ENCODE measurements around the gene ITGA11.

The ITGA11 gene, protein sequence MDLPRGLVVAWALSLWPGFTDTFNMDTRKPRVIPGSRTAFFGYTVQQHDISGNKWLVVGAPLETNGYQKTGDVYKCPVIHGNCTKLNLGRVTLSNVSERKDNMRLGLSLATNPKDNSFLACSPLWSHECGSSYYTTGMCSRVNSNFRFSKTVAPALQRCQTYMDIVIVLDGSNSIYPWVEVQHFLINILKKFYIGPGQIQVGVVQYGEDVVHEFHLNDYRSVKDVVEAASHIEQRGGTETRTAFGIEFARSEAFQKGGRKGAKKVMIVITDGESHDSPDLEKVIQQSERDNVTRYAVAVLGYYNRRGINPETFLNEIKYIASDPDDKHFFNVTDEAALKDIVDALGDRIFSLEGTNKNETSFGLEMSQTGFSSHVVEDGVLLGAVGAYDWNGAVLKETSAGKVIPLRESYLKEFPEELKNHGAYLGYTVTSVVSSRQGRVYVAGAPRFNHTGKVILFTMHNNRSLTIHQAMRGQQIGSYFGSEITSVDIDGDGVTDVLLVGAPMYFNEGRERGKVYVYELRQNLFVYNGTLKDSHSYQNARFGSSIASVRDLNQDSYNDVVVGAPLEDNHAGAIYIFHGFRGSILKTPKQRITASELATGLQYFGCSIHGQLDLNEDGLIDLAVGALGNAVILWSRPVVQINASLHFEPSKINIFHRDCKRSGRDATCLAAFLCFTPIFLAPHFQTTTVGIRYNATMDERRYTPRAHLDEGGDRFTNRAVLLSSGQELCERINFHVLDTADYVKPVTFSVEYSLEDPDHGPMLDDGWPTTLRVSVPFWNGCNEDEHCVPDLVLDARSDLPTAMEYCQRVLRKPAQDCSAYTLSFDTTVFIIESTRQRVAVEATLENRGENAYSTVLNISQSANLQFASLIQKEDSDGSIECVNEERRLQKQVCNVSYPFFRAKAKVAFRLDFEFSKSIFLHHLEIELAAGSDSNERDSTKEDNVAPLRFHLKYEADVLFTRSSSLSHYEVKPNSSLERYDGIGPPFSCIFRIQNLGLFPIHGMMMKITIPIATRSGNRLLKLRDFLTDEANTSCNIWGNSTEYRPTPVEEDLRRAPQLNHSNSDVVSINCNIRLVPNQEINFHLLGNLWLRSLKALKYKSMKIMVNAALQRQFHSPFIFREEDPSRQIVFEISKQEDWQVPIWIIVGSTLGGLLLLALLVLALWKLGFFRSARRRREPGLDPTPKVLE

DNA sequence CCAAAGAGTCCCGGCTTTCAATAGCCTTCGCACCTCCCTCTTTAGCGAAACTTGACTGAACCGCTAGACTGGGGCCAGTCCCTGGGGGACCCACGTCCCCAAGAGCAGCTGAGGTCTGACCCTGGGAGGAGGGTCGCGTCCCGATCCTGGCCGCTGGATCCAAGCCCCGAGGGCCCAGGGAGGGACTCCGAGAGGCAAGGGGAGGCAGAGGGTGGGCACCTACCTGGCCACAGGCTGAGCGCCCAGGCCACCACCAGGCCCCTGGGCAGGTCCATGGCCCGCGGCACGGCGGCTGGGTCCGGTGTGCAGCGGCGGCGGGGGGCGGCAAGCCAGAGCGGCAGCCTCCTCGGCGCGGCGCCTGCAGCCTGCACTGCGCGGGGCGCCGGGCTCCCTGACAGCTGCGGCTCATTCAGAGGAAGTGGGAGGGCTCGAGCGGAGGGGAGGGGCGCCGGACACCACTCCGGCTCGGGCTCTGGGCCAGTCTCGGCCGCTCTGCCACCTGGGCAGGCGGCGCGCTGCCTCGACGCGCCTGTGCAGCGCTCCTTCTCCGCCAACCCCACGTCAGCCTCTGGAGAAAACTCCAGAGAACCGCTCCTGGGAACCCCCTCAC, at the start of gene ITGA11:
TSS of gene ITGA11 (minus strand) at position 372 of the 610 bp plus-strand sequence. CDS start at position 275, 97 bp downstream.
- peak; percentile 85 for DNase-seq

DNA sequence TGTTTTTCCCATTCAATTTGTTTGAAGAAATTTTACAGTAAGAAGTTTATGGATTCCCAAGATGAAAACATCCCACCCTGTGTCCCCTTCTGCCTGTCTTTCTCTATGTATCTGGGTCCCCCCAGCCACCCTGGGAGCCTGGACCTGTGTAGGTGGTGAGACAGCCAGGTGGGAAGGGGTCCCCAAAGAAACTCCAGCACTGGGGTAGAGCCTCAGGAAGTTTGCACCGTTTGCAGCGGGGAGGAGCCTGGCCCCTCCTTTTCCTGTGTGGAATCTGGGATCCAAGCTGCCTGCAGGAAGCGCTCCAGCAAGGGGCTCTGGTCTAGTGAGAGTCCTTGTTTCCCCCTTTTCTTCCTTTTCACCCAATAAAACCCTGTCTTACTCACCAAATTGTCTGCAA, 49.4 kb upstream of the ITGA11 start:
- DNase-seq: no peak

DNA sequence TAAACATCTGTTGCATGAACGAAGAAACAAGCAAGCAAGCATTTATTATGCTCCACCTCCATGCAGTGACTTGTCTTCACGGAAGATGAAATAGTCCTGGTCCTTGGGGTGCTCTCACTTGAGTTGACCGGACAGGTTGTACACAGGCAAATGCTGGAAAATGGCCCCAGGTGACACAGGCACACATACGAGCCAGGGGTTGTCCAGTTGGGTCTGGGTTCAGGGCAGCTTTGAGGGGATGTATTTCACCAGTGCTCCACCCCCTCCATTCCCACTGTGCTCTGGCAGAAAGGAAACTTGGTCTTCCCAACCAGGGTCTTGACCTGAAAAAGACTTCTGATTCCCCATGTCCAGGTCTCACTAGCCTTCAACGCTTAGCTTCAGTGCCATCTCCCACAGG, 48.3 kb upstream of the ITGA11 start:
- DNase-seq: no peak

DNA sequence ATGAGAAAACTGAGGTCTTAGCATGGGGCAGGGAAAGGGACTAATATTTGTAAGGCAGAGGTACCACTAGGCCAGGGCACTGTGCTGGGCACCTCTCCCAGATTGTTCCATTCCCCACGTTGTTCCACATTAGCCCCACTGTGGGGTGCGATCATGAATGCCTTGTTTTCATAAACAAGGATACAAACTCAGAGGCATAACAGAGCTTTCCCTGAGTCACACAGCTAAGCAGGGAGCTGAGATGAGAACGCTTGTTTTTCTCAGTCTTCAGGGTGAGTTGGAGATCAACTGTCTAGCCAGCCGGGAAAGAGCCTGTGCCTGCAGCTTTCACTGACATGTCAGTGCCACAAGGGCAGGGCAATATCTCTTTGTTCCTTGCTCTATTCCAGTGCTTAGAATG, 47.9 kb upstream of the ITGA11 start:
- no peak for DNase-seq

DNA sequence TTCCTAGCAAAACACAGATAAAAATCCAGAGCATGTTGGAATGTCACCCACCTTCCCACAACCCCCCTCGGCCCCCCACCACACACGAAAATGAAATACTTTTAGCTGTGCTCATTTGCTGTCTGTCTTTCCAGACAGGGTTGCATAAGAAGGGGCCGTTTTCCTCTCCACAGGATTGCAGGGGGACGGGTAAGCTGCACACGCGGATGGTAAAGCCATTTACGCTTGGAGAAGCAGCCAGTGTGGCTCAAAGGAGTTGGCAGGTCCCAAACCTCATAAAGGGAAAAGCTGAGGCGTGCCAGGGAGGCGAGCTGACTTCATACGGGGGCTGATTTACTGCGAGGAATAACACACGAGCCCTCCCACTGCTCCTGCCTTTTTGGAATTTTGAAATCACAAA, 47.4 kb upstream of the ITGA11 start:
- peak; percentile 79 for DNase-seq

DNA sequence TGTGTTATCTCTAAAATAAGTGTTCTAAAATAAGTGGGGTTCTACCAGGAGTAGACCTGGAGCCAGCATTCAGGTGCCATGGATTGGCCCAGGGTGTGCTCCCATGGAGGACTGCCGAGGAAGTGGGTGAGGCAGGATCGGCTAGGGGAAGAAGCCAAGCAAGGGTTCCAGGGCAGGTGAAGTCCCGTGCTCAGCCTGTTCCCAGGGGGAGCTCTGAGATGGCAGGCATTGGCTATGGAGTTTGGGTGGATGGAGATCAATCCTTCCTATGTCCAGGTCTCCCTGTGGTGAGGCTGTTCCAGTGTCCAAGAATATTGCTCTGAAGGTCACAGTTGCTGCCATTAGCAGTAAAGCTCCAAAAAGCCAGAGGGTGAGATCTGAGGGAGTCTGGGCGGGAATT, 46.9 kb upstream of the ITGA11 start:
- no peak for DNase-seq

DNA sequence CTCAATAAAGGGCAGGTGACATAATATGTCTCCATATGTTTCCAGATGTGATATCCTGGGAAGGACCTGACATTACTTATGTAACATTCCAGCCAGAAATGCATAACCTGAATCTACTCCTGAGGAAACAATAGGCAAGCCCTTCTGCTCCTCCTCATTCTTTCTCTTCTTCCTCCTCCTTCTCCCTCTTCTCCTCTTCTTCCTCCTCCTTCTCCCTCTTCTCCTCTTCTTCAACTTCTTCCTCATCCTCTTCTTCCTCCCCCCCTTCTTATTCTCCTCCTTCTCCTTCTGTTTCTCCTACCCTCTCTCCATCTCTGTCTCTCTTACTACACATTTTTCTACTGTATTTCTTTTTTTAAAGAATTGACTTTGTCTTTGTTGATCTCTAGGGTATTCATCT, 43.5 kb upstream of the ITGA11 start:
- no peak for DNase-seq

DNA sequence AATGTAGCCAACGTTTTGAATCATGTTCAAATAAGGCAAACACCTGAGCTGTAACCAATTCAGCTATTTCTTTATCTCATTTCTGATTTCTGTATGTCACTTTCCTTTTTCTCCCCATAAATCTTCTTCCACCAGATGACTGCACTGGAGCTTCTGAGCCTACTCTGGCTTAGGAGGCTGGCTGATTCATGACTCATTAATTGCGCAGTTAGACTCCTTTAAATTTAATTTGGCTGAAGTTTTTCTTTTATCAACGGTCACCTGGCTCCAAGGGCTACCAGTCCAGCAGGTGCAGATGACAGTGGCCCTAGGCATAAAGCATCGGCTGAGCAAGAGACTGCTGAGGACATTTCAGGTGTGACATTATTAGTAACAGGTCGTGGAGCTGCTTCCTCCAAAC, 39.6 kb upstream of the ITGA11 start:
- DNase-seq: no peak

DNA sequence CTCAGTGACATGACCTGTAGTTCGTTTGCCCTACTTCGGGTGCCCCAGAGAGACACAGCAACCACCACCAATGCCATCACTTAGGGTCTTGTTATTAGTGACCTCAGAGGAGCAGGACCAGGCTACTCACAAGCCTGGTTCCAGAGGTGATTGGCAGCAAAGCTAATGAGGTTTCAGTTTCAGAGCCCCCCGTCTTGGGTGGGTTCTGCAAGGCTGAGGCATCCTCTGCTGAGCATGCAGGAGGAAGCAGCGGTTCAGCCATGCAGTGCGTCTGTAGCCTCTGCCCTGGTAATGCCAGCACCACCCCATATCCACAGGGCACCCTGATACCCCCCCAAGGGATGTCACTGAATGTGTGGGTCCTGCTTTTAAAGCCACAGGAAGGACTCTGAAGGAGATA, 39.0 kb upstream of the ITGA11 start:
- no peak for DNase-seq

DNA sequence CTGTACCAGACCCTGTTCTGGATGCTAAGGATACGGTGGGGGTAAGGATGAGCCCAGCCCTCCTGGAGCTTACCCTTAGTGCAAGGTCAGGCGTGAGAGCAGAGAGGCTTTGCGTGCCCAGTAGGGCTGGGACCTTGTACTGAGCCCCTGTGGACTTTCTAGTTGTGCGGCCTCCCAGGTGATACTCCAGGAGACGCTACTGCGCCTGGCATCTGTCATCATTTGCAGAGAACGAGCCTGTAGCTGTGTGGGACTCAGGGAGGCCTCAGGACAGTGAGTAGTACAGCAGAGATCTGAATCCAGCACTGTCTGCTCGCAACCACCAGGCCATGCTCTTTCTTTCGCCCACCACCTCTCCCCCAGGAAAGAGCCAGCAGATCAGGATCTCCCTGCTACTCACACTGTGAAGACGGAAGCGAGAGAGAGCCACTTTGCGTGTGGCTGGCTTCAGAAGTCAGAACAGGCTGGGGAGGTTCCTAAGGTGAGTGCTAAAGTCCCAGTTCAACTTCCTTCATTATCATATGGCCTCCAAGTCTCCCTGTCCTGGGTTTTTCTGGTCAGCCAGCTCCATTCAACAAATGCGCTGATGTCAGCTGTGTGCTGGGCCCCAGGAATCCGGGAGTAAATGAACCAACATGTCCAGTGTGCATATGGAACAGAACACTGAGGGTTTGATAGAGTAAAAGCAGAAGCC, 38.2 kb upstream of the ITGA11 start:
- no peak for DNase-seq

DNA sequence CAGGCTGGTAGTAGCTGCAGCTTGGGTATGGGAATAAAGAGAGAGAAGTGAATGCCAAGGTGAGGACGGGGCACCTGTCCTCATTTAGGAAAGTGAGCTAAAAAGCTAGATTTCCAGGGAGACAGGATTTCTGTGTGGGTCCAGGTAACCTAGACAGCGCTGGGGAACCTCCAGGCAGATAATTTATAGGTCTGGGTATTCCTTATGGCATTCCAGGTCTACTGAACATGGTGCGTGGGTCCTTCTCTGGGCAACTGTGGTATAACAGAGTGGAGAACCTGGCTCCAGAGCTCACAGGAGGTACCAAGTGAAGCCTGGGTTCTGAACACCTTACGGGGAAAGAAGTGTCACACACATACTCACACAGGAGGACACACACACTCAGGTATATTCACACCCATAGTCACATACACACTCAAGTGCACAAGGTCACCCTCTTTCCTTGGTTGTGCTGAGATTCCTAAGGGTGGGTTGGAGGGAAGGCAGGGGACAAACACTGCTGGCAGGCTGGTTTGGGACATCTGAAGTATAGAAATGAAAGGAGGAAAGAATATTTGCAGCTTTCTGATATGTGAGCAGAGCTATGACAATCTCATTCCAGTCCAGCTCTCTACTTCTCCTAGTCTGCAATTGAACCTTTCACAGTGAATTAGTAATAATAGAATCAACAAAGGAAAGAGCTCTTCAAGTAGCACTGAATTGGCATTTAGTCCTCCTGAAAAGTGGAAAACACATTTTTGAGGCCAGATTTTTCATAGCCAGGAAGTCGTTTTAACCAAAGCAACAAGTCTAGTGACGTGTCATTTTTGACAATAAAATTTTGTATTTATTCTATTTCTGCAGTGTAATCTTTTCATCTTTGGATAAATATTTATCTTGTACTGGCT, 37.4 kb upstream of the ITGA11 start:
- no peak for DNase-seq

DNA sequence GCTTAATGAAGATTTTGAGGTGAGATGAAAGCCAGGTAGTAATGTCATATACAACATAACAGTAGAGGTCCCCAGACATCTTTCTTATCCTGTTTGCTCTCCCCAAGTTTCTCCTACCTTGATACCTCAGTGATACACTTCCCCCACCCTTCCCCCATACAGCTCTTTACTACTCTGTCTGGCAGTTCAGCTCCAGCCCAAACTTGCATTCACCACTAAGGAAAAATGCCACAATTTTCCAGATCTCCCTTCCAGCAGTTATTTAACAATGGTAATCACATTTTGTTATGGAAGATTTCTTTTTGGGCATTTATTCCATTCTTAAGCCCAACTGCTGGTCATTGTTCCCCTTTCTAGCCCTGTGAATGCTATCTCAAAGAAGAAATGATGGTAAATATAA, 34.9 kb upstream of the ITGA11 start:
- no peak for DNase-seq

DNA sequence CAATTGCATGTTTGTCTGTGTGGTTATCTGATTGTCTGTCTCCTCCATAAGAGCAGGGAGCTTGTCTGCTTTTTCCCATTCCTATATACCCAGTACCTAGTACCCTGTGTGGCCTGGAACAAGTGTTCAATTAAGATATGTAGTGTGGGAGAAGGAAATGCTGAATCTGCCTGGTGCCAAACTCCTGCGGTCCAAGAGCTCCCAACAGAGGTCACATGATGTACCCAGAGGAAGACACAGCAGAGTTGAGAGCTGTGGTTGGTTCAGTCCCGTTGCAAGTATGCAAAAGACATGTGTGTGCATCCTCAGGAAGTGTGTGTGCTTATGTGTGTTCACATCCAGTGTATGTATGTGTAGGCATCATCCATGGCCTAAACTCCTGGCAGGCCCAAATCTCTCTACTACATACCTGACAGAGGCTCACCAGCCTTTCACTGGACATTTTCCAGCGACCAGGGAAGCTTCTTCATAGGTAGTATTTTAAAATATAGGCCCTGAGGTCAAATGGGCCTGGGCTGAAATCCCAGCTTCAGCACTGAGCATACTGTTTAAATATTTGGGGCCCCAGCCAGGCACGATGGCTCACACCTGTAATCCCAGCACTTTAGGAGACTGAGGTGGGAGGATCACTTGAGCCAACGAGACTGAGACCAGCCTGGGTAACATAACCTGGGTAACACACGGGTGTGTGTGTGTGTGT, 34.0 kb upstream of the ITGA11 start:
- DNase-seq: no peak

DNA sequence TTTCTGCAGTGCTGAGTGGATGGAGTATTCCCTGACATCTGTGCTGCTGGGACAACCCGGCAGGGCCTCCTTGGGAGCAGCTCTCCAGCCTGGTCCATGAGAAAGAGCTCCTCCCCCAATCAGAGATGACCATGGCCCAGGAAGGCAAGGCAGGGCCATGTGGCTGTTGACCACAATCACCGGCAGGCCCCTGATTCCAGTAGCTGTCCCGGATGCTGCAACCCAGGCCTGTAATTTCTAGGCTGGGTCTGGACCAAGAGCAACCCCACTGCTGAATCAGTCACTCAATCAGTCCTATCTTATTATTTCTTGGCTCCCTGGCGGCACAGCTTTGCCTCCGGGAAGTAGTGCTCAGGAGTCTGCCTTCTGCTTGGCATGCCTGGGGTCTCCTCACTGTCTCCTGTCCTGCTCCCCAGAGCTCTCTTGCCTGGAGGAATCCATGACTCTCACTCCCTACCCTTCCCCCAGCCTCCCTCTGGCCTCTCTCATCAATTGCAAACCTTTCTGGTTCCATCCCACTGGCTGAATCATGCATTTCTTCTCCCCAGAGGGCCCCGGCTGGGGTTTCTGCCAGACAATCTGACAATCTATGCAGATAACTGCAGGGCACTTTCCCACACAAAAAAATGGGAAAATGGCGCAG, 32.6 kb upstream of the ITGA11 start:
- peak; percentile 54 for DNase-seq

DNA sequence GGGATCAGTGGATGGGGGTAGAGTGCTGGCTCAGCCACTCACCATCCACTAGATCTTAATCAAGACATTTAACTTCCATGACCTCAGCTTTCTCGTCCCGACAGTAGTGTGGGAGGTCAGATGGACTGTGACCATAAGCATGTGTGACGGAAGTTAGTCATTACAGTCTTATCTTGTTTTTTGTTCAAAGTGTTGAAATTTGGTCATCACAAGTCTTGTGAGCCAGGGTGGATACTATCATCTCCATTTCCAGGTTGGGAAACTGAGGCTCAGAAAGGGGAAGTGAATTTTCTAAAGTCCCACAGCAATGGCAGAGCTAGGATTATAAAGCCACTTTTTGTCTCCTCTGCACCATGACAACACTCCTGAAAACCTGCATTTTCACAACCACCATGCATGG, 32.0 kb upstream of the ITGA11 start:
- DNase-seq: no peak

DNA sequence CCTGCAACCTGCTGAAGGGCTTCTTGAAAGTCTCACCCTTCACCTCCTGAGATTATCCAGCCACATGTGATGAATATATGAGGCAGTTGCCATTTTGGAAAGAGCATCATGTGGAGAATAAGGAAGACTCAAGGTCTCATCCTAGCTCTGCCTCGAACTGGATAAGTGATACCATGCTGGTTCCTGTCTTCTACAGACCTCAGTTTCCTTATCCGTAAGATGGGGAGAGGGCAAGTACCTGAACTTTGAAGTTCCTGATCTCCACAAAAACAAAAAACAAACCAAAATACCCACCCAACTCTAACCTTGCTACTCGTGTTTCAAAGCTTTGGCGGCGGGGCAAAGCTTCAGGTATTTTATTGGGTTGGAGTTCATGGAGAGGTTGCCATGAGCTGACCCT, 31.5 kb upstream of the ITGA11 start:
- DNase-seq: no peak

DNA sequence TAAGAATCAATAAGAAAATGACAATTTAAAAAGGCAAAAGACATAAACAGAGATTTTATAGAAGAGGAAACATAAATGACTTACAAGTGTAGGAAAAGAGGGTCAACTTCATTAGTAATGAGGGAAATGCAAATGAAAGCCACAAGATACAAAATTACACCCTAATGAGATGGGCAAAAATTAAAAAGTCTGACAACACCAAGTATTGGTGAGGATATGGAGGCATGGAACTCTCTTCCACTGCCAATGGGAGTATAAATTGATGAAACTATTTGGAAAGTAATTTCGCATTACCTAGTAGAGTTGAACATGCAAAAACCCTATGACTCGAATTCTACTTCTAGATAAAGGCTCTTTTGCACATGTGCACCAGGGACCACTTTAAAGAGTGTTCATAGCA, 28.2 kb upstream of the ITGA11 start:
- DNase-seq: no peak

DNA sequence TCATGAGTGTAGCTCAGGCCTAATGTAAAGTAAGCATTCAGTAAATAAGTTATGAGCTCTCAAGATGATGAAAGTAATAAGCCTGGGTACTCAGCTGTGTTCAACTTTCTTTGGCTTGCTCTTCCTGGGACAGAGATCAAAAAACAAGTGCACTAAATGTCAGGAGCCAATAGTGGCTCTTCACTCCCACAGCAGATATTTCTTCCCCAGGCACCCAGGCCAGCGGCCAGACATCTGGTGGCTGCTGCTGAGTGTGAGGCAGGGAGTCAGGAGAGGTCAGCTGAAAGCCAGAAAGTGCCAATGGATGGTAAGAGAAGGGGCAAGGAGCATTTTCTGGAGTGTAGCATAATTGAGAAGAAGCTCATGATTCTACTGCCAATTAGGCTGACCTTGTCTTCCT, 18.2 kb upstream of the ITGA11 start:
- no peak for DNase-seq

DNA sequence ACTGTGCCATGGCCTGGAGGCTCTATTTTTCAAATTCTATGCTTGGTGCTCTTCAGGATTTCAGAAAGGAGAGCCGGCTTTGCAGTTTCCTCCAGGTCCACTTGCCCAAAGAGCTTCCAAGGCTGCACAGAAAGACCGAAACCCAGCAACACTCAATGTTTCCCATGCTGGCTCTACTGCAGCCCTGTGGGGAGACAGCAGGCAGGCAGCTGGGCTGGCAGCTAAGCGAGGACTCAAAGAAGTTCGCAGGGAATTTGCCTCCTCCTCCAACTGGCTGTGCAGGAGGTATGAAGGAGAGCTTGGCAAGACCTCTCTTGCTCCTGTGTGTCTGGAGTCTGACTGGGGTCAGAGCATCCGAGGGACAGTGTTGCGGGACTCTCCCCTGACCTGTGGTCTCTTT, 17.4 kb upstream of the ITGA11 start:
- DNase-seq: no peak
